ENCODE data around the gene UCK2. TPM values are rescaled to one million over a fixed set of nuclear protein-coding genes. Genes with fewer than 3 reads are reported as not detected.

The UCK2 gene
- total RNA-seq, 2 experiments from 2014 or later, result 0.67 to 0.71 TPM

GRCh38 chr1:165807613-165808012 is 19.8 kb upstream of the UCK2 start:
- Mint-ChIP-seq H3K27ac (no peak overlapping the region), H3K9me3 (peaks cover 2% of the 10 kb centered on the region), H3K36me3 (ENCODE audit: low read depth) (no peaks in the 10 kb centered on the region), H3K27me3 (peaks cover 8% of the 10 kb centered on the region), H3K4me3 (no peak overlapping the region), H3K4me1 (ENCODE audit: low read depth) (no peaks in the 10 kb centered on the region)
- POLR2A ChIA-PET, result no interaction called here
- DNase-seq (no peak), ATAC-seq (ENCODE audit: poor library complexity) (no peak)
- no peaks in the 10 kb centered on the region for H3K9me3 ChIP-seq (ENCODE audit: control insufficient read depth in 1 of 2, insufficient read depth in 1 of 2, low read length in 2 of 2)
- H3K4me1 ChIP-seq (ENCODE audit: insufficient read depth, low read length), result no peaks in the 10 kb centered on the region
- H3K36me3 ChIP-seq (ENCODE audit: insufficient read depth, low read length), result no peaks in the 10 kb centered on the region
- no peak overlapping the region for H3K4me3 ChIP-seq (ENCODE audit: low read length)
- intact Hi-C loops (cut with DNase I, micrococcal nuclease), result no loop called here
- CTCF ChIA-PET, result no interaction called here
- H3K27me3 ChIP-seq (ENCODE audit: control insufficient read depth in 1 of 2, insufficient read depth in 2 of 2, low read length in 2 of 2), result no peaks in the 10 kb centered on the region
- TF ChIP-seq CTCF (IDR thresholded peaks at IDR 0.05), result no peak
- H3K27ac ChIP-seq (ENCODE audit: low read depth in 1 of 2, low read length in 2 of 2), result no peak overlapping the region

- H3K27ac Mint-ChIP-seq, result no peak overlapping the region
- H3K36me3 Mint-ChIP-seq (ENCODE audit: low read depth), result no peaks in the 10 kb centered on the region
- intact Hi-C loops (cut with DNase I, micrococcal nuclease), result no loop called here
- H3K9me3 ChIP-seq (ENCODE audit: control insufficient read depth in 1 of 2, insufficient read depth in 1 of 2, low read length in 2 of 2), result peaks cover 0 to 4% of the 10 kb centered on the region in 2 experiments
- H3K4me3 ChIP-seq (ENCODE audit: low read length), result no peak overlapping the region
- H3K36me3 ChIP-seq (ENCODE audit: insufficient read depth, low read length), result no peaks in the 10 kb centered on the region
- no peak overlapping the region for H3K27ac ChIP-seq (ENCODE audit: low read depth in 1 of 2, low read length in 2 of 2)
- no peaks in the 10 kb centered on the region for H3K4me1 ChIP-seq (ENCODE audit: insufficient read depth, low read length)
- ChIA-PET POLR2A (no interaction called here), CTCF (no interaction called here)
- peaks cover 6% of the 10 kb centered on the region for H3K27me3 Mint-ChIP-seq
- H3K9me3 Mint-ChIP-seq, result no peaks in the 10 kb centered on the region
- DNase-seq, result no peak
- H3K4me3 Mint-ChIP-seq, result no peak overlapping the region
- H3K4me1 Mint-ChIP-seq (ENCODE audit: low read depth), result no peaks in the 10 kb centered on the region
- H3K27me3 ChIP-seq (ENCODE audit: control insufficient read depth in 1 of 2, insufficient read depth in 2 of 2, low read length in 2 of 2), result no peaks in the 10 kb centered on the region
- no peak for TF ChIP-seq CTCF (IDR thresholded peaks at IDR 0.05)
- no peak for ATAC-seq (ENCODE audit: poor library complexity)
These were observed 11.7 kb upstream of the UCK2 start for GRCh38 chr1:165815725-165816124.

- peaks cover 6% of the 10 kb centered on the region for H3K27me3 Mint-ChIP-seq
- POLR2A ChIA-PET, result no interaction called here
- H3K4me3 Mint-ChIP-seq, result no peak overlapping the region
These were observed 11.3 kb upstream of the UCK2 start for GRCh38 chr1:165816157-165816556.

More at GRCh38 chr1:165816157-165816556, 11.3 kb upstream of the UCK2 start:
- Histone ChIP-seq H3K27ac (ENCODE audit: low read depth in 1 of 2, low read length in 2 of 2) (no peak overlapping the region), H3K4me3 (ENCODE audit: low read length) (no peak overlapping the region), H3K4me1 (ENCODE audit: insufficient read depth, low read length) (no peaks in the 10 kb centered on the region), H3K9me3 (ENCODE audit: control insufficient read depth in 1 of 2, insufficient read depth in 1 of 2, low read length in 2 of 2) (peaks cover 0 to 4% of the 10 kb centered on the region in 2 experiments), H3K27me3 (ENCODE audit: control insufficient read depth in 1 of 2, insufficient read depth in 2 of 2, low read length in 2 of 2) (no peaks in the 10 kb centered on the region), H3K36me3 (ENCODE audit: insufficient read depth, low read length) (no peaks in the 10 kb centered on the region)
- CTCF ChIA-PET, result no interaction called here
- ATAC-seq (ENCODE audit: poor library complexity), result no peak
- TF ChIP-seq CTCF (IDR thresholded peaks at IDR 0.05), result no peak
- Mint-ChIP-seq H3K4me1 (ENCODE audit: low read depth) (no peaks in the 10 kb centered on the region), H3K9me3 (no peaks in the 10 kb centered on the region), H3K27ac (no peak overlapping the region), H3K36me3 (ENCODE audit: low read depth) (no peaks in the 10 kb centered on the region)
- intact Hi-C loops (cut with DNase I, micrococcal nuclease), result no loop called here
- no peak for DNase-seq

Measured in CD4-positive, alpha-beta T cell (primary cell).